Smooth muscle cell (in vitro differentiated cells): ENCODE data around the gene CD96. TPM values are rescaled to one million over a fixed set of nuclear protein-coding genes. Genes with fewer than 3 reads are reported as not detected.
A peak's percentile ranks its signal among the peaks of the same experiment; 100 is the strongest.

Experiments
- DNase-seq: peaks from one replicate; lab custom pipeline; 2025; ENCODE audit not compliant: unreplicated experiment; lab: John Stamatoyannopoulos, UW
- H2AFZ ChIP-seq: fragments of 200-600 bp; sonication (generic); 2 replicates; pipeline ENCODE4 v1.6.0; 2016; ENCODE audit warnings: antibody characterized with exemption, low read depth, mild to moderate bottlenecking
- H3F3A ChIP-seq: fragments of 200-600 bp; sonication (generic); 2 replicates; pipeline ENCODE4 v1.6.0; 2017; ENCODE audit warnings: antibody characterized with exemption, low read depth
- H3K27ac ChIP-seq: fragments of 200-600 bp; sonication (generic); 2 replicates; pipeline ENCODE4 v1.5.1; 2016; ENCODE audit warnings: low read depth, mild to moderate bottlenecking
- H3K27me3 ChIP-seq: fragments of 200-600 bp; sonication (generic); 2 replicates; pipeline ENCODE4 v1.6.1; 2016; ENCODE audit warnings: low read depth, mild to moderate bottlenecking
- H3K36me3 ChIP-seq: fragments of 200-600 bp; sonication (generic); 2 replicates; pipeline ENCODE4 v1.5.1; 2016; ENCODE audit warnings: low read depth
- H3K4me1 ChIP-seq: fragments of 200-600 bp; sonication (generic); 2 replicates; pipeline ENCODE4 v1.5.1; 2016; ENCODE audit warnings: low read depth
- H3K4me2 ChIP-seq: fragments of 200-600 bp; sonication (generic); 2 replicates; pipeline ENCODE4 v1.6.0; 2016; ENCODE audit warnings: mild to moderate bottlenecking
- H3K4me3 ChIP-seq: fragments of 200-600 bp; sonication (generic); 2 replicates; pipeline ENCODE4 v1.5.1; 2016; ENCODE audit warnings: mild to moderate bottlenecking
- H3K79me2 ChIP-seq: fragments of 200-600 bp; sonication (generic); 2 replicates; pipeline ENCODE4 v1.6.0; 2016; ENCODE audit warnings: low read depth, mild to moderate bottlenecking
- H3K9ac ChIP-seq: fragments of 200-600 bp; sonication (generic); 2 replicates; pipeline ENCODE4 v1.6.0; 2016; ENCODE audit warnings: low read depth
- H3K9me3 ChIP-seq: fragments of 200-600 bp; sonication (generic); replicated peaks from 2 replicates; pipeline ENCODE4 v1.5.1; 2016; ENCODE audit warnings: low read depth
- H4K20me1 ChIP-seq: fragments of 200-600 bp; sonication (generic); 2 replicates; pipeline ENCODE4 v1.6.0; 2016; ENCODE audit warnings: low read depth
- WGBS: methylation state at CpG from one replicate; pipeline ENCODE4 v1.1.7; 2016; ENCODE audit warnings: low lambda C conversion rate; 5-methylcytosine and 5-hydroxymethylcytosine counted together
- polyA plus RNA-seq: library from polyadenylated mRNA; unstranded; fragments of >200 nt; fragmentation: Nextera tagmentation; extraction: Ambion mirVana; gene quantifications from 2 replicates; pipeline ENCODE4 v1.2.1, GENCODE V29; 2016
- total RNA-seq: library from RNA; depleted of rRNA; stranded (reverse); fragments of >200 nt; gene quantifications from 2 replicates; pipeline ENCODE4 v1.2.3, GENCODE V29; 2014
- TF ChIP-seq, protein P1 (sequence below): fragments of 200-600 bp; sonication (generic); IDR thresholded peaks from 2 replicates; pipeline ENCODE4 v1.5.1; 2017; ENCODE audit warnings: borderline replicate concordance, mild to moderate bottlenecking, antibody characterized with exemption; ENCODE audit not compliant: insufficient read depth, poor library complexity, severe bottlenecking

Gene CD96
- total and polyA plus RNA-seq, 2 experiments from 2014 or later: 0.09 to 0.46 TPM

DNA sequence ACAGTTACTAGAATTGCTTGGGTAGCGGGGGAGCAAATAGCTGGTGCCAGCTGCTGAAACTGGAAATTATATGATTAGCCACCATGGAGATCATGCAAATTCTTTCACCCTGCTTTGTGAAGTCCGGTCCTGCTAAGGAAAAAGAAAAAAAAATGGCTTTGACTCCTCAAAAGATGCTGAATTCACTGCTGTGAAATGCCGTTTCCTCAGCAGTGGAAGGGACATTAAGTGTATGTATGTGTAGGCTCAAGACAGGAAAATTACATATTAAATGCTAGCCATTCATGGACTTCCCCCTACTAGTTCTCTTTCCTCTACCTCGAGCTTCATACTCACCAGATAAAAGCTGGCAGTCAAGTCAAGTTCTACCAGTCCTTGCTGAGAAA, 135.0 kb downstream of the CD96 start:
- DNase-seq: no peak
- no peaks in the 10 kb centered on the region for H3K9me3 ChIP-seq
- H3K27ac ChIP-seq: peak overlapping the region; percentile 28
- H3K4me1 ChIP-seq: peaks cover 15% of the 10 kb centered on the region
- TF ChIP-seq, protein P1, sequence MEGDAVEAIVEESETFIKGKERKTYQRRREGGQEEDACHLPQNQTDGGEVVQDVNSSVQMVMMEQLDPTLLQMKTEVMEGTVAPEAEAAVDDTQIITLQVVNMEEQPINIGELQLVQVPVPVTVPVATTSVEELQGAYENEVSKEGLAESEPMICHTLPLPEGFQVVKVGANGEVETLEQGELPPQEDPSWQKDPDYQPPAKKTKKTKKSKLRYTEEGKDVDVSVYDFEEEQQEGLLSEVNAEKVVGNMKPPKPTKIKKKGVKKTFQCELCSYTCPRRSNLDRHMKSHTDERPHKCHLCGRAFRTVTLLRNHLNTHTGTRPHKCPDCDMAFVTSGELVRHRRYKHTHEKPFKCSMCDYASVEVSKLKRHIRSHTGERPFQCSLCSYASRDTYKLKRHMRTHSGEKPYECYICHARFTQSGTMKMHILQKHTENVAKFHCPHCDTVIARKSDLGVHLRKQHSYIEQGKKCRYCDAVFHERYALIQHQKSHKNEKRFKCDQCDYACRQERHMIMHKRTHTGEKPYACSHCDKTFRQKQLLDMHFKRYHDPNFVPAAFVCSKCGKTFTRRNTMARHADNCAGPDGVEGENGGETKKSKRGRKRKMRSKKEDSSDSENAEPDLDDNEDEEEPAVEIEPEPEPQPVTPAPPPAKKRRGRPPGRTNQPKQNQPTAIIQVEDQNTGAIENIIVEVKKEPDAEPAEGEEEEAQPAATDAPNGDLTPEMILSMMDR: no peak
- WGBS: 90% methylated on average over 4 of the region's 4 CpGs
- peak overlapping the region; percentile 95 for H3K4me2 ChIP-seq
- peaks cover 23% of the 10 kb centered on the region for H3K79me2 ChIP-seq
- H3K36me3 ChIP-seq: no peaks in the 10 kb centered on the region
- H3F3A ChIP-seq: no peaks in the 10 kb centered on the region
- H2AFZ ChIP-seq: no peak overlapping the region
- no peak overlapping the region for H3K9ac ChIP-seq
- no peak overlapping the region for H3K4me3 ChIP-seq
- no peaks in the 10 kb centered on the region for H3K27me3 ChIP-seq
- no peaks in the 10 kb centered on the region for H4K20me1 ChIP-seq

- H3F3A ChIP-seq: no peaks in the 10 kb centered on the region
- H3K4me3 ChIP-seq: no peak overlapping the region
- no peak overlapping the region for H3K27ac ChIP-seq
- TF ChIP-seq, protein P1: no peak
- no peak overlapping the region for H2AFZ ChIP-seq
- no peaks in the 10 kb centered on the region for H3K9me3 ChIP-seq
- H4K20me1 ChIP-seq: no peaks in the 10 kb centered on the region
- H3K9ac ChIP-seq: no peak overlapping the region
- H3K4me2 ChIP-seq: no peak overlapping the region
- peaks cover 7% of the 10 kb centered on the region for H3K4me1 ChIP-seq
- DNase-seq: no peak
- H3K36me3 ChIP-seq: no peaks in the 10 kb centered on the region
- H3K79me2 ChIP-seq: peaks cover 23% of the 10 kb centered on the region
- WGBS: 54% methylated on average over 7 of the region's 7 CpGs
- H3K27me3 ChIP-seq: no peaks in the 10 kb centered on the region
These were observed 139.8 kb downstream of the CD96 start for GRCh38 chr3:111681661-111682426.

DNA sequence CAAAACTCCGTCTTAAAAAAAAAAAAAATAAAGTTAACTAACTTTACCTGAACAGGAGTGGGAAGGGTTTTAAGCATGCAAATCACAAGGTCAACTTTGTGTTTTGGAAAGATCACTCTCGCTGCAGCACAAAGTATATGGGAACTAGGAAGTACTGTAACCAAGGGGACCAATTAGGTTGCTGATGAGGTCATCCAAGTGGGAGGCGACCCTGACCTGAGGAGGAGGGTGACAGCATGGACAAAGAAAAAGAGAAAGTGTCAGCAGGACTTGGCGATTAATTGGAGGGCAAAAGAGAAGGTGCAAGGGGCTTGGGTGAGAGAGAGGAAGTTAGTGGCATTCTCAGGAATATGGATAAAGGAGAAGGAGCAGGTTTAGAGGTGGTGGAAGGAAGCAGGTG, 142.6 kb downstream of the CD96 start:
- Histone ChIP-seq H4K20me1 (no peaks in the 10 kb centered on the region), H3K79me2 (peaks cover 12% of the 10 kb centered on the region), H3K4me3 (no peak overlapping the region), H3K9me3 (no peaks in the 10 kb centered on the region), H2AFZ (no peak overlapping the region), H3K4me2 (no peak overlapping the region), H3F3A (no peaks in the 10 kb centered on the region), H3K4me1 (peaks cover 11% of the 10 kb centered on the region), H3K9ac (no peak overlapping the region), H3K27ac (no peak overlapping the region), H3K27me3 (no peaks in the 10 kb centered on the region), H3K36me3 (no peaks in the 10 kb centered on the region)
- TF ChIP-seq, protein P1: no peak
- WGBS: 83% methylated on average over 4 of the region's 4 CpGs
- no peak for DNase-seq
